Pericardium fibroblast (primary cell): Measurements from ENCODE around the gene KIRREL1. TPM values are rescaled to one million over a fixed set of nuclear protein-coding genes. Genes with fewer than 3 reads are reported as not detected.

Experiments used
- total RNA-seq: library from RNA; depleted of rRNA; stranded (reverse); fragments of >200 nt; gene quantifications from 2 replicates; pipeline ENCODE4 v1.2.3, GENCODE V29; 2015

The KIRREL1 gene
- 112 and 124 TPM in 2 replicates for total RNA-seq

GRCh38 chr1:157993147-157993917, at the start of gene KIRREL1:
Gene KIRREL1, plus strand, starts transcription at chr1:157993645. Its CDS starts 32 bp downstream, at chr1:157993677.

Other genes starting within 250 kb of the KIRREL1 start
- not detected in 2 replicates for gene FCRL2, start 216.5 kb upstream of the KIRREL1 start, total RNA-seq
- not detected in 2 replicates for gene FCRL1, start 173.5 kb upstream of the KIRREL1 start, total RNA-seq
- not detected in 2 replicates for gene CD5L, start 151.8 kb upstream of the KIRREL1 start, total RNA-seq
- 1.7 and 12.5 TPM in 2 replicates for gene CD1D, start 187.2 kb downstream of the KIRREL1 start, total RNA-seq